ENCODE data around the gene SLIT3. TPM values are rescaled to one million over a fixed set of nuclear protein-coding genes. Genes with fewer than 3 reads are reported as not detected.

Gene SLIT3
- total RNA-seq, 1 experiment from 2014 or later, result 0.92 TPM

DNA sequence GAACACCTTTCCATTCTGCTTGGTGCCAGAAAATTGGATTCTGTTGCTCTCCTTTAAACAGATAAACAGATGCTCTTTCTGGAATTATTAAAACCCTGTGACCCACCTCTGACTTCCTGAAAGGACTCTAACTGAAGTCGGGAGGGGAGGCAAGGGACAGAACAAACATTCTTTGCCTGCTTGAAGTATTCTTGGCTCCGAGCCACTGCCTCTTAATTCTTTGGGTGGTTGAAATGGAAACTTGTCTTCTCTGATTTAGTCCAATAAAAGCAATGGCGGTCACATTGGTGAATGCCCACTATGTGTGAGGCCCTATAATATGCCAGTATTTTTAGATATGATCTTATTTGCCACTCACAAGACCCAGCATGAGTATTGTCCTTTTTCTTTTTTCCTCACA, 236.8 kb downstream of the SLIT3 start:
- Histone ChIP-seq H2BK20ac (ENCODE audit: low read depth, low read length, poor library complexity, severe bottlenecking) (no peak overlapping the region), H4K20me1 (ENCODE audit: control insufficient read depth, insufficient read depth, insufficient read length) (no peaks in the 10 kb centered on the region), H4K5ac (ENCODE audit: insufficient read length, low read depth, low read length) (no peak overlapping the region), H3K56ac (ENCODE audit: insufficient read length, low read depth, low read length) (no peak overlapping the region), H4K91ac (ENCODE audit: insufficient read length, low read depth, low read length) (no peak overlapping the region), H2BK5ac (ENCODE audit: insufficient read length, low read length) (no peak overlapping the region), H2AFZ (ENCODE audit: low read length) (no peak overlapping the region), H3K9ac (ENCODE audit: extremely low read depth, insufficient read length, low read length) (no peak overlapping the region), H2AK5ac (ENCODE audit: insufficient read length, low read length) (no peak overlapping the region), H3K14ac (ENCODE audit: insufficient read depth, low read length) (no peak overlapping the region), H2BK15ac (ENCODE audit: low read depth, low read length) (no peak overlapping the region), H3K27me3 (ENCODE audit: insufficient read depth, low read length) (no peaks in the 10 kb centered on the region; the same call in 1 of the 2 replicates), H3K4me2 (ENCODE audit: insufficient read depth, insufficient read length, low read length) (no peak overlapping the region), H3K4me1 (ENCODE audit: insufficient read depth, low read length) (peaks cover 20% of the 10 kb centered on the region), H3K27ac (ENCODE audit: insufficient read length, low read depth, low read length) (no peak overlapping the region), H3K4ac (ENCODE audit: low read depth, low read length) (no peak overlapping the region), H3K79me1 (ENCODE audit: insufficient read depth, low read depth, low read length, poor library complexity, severe bottlenecking) (no peaks in the 10 kb centered on the region), H3K23me2 (ENCODE audit: insufficient read length, low read depth, low read length, poor library complexity, severe bottlenecking) (no peaks in the 10 kb centered on the region), H3K18ac (ENCODE audit: insufficient read length, low read depth, low read length) (no peak overlapping the region), H3K79me2 (ENCODE audit: insufficient read depth, low read length) (no peaks in the 10 kb centered on the region), H2BK12ac (ENCODE audit: insufficient read length, low read depth, low read length) (no peak overlapping the region), H3K9me3 (ENCODE audit: control insufficient read depth, low read depth, low read length) (no peaks in the 10 kb centered on the region), H3T11ph (ENCODE audit: low read length) (no peak overlapping the region), H3K23ac (ENCODE audit: insufficient read length, low read depth, low read length) (no peak overlapping the region), H2BK120ac (ENCODE audit: low read depth, low read length, poor library complexity, severe bottlenecking) (no peak overlapping the region), H4K8ac (replicated peaks; ENCODE audit: insufficient read length, low read depth, low read length) (no peak overlapping the region)
- Mint-ChIP-seq H3K4me1 (peaks cover 50 to 58% of the 10 kb centered on the region in 2 experiments), H3K27me3 (ENCODE audit: low read depth) (peaks cover 17% of the 10 kb centered on the region), H3K9me3 (no peaks in the 10 kb centered on the region), H3K4me3 (no peak overlapping the region), H3K36me3 (ENCODE audit: insufficient read depth in 1 of 3, low read depth in 3 of 3) (no peaks in the 10 kb centered on the region), H3K27ac (no peak overlapping the region)
- no CpG with 5 or more reads among the region's 3 CpGs for WGBS (ENCODE audit: extremely low coverage, insufficient read length, low lambda C conversion rate)
- no peak for DNase-seq
- TF ChIP-seq, protein P1, sequence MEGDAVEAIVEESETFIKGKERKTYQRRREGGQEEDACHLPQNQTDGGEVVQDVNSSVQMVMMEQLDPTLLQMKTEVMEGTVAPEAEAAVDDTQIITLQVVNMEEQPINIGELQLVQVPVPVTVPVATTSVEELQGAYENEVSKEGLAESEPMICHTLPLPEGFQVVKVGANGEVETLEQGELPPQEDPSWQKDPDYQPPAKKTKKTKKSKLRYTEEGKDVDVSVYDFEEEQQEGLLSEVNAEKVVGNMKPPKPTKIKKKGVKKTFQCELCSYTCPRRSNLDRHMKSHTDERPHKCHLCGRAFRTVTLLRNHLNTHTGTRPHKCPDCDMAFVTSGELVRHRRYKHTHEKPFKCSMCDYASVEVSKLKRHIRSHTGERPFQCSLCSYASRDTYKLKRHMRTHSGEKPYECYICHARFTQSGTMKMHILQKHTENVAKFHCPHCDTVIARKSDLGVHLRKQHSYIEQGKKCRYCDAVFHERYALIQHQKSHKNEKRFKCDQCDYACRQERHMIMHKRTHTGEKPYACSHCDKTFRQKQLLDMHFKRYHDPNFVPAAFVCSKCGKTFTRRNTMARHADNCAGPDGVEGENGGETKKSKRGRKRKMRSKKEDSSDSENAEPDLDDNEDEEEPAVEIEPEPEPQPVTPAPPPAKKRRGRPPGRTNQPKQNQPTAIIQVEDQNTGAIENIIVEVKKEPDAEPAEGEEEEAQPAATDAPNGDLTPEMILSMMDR (conservative IDR thresholded peaks at IDR 0.05), result no peak
